Mammary epithelial cell (primary cell): ENCODE data around the gene GOLGA8H.
"Not testable (repeated sequence)": the region's sequence is repeated elsewhere in the genome, so short reads cannot be mapped to it uniquely, and the experiment has no call there.

Experiments
- CTCF ChIP-seq, 2 donors: IDR thresholded peaks in 1 of 2; conservative IDR thresholded peaks in 1 of 2; 2 replicates each; pipeline ENCODE4 v1.5.1; 2011 to 2012; ENCODE audit warnings: inconsistent platforms in 2 of 2, low read length in 2 of 2, mild to moderate bottlenecking in 2 of 2, control low read depth in 1 of 2, low read depth in 1 of 2; ENCODE audit not compliant: insufficient read depth in 1 of 2; ENCODE audit errors: extremely low read depth in 1 of 2
- EZH2 ChIP-seq: IDR thresholded peaks from 2 replicates; pipeline ENCODE4 v1.6.1; 2012; ENCODE audit warnings: low read length, inconsistent platforms, borderline replicate concordance

GRCh38 chr15:30626194-30626565 lies 22.4 kb downstream of the GOLGA8H start:
- TF ChIP-seq CTCF (conservative IDR thresholded peaks at IDR 0.05 in 1 of 2, IDR thresholded peaks at IDR 0.05 in 1 of 2; ENCODE audit: extremely low read depth in 1 of 2, insufficient read depth in 1 of 2, low read depth in 1 of 2, low read length in 2 of 2); EZH2: not testable (repeated sequence)
